HepG2 (cell line): ENCODE results near the gene PDZRN4. TPM values are rescaled to one million over a fixed set of nuclear protein-coding genes. Genes with fewer than 3 reads are reported as not detected.

Experiments used
- ATAC-seq: fragments of 200-7000 bp; cut with Tn5 transposase; 3 replicates; pipeline ENCODE4 v1.9.1; 2020; ENCODE audit warnings: mild to moderate bottlenecking, moderate library complexity
- BruUV-seq: library from RNA; stranded (reverse); fragments of 400-500 nt; replicated peaks from 2 replicates; lab custom pipeline; 2021; lab: Mats Ljungman, UMichigan
- CTCF ChIA-PET: fragments of 300-600 bp; formaldehyde crosslinking; extraction: SDS; loops from one replicate; lab custom pipeline; 2021; ENCODE audit warnings: low total read pairs, inconsistent platforms, low intra/inter-chr PET ratio; lab: Yijun Ruan, JAX
- POLR2A ChIA-PET: fragments of 350-600 bp; sonication (Branson Sonifier 250); formaldehyde crosslinking; loops from one replicate; lab custom pipeline; 2020; ENCODE audit warnings: antibody characterized with exemption, inconsistent platforms; lab: Yijun Ruan, JAX
- DNase-seq: peaks from one replicate; pipeline ENCODE4 v3.0.0-alpha.2; 2015; ENCODE audit warnings: low spot score
- FAIRE-seq: peaks from 3 replicates; lab custom pipeline; 2011; peaks lifted over from hg19 to GRCh38; lab: Jason Lieb, UNC
- H2AFZ ChIP-seq: one replicate; pipeline ENCODE4 v1.6.1; 2011; ENCODE audit warnings: low read length, inconsistent platforms
- H3K27ac ChIP-seq: fragments of 300-600 bp; 3 replicates; pipeline ENCODE4 v1.8.0; 2011; ENCODE audit warnings: mixed run types, mild to moderate bottlenecking, mixed read lengths, low read length, inconsistent platforms; ENCODE audit not compliant: insufficient read depth; ENCODE audit errors: extremely low read length
- H3K27me3 ChIP-seq, 2 experiments: fragments of 200-600 bp in 1 of 2; 2 replicates in 1 of 2; 3 replicates in 1 of 2; pipeline versions ENCODE4 v1.6.0 to v1.8.0; 2011; ENCODE audit warnings: low read length in 2 of 2, mild to moderate bottlenecking in 2 of 2, moderate library complexity in 2 of 2, inconsistent platforms in 1 of 2; ENCODE audit not compliant: insufficient read depth in 2 of 2, control insufficient read depth in 1 of 2
- H3K36me3 ChIP-seq, 2 experiments: fragments of 200-600 bp in 1 of 2; replicated peaks in 1 of 2; 2 replicates in 1 of 2; 3 replicates in 1 of 2; pipeline versions ENCODE4 v1.5.1 to v1.8.0; 2011; ENCODE audit warnings: low read length in 2 of 2, inconsistent platforms in 1 of 2; ENCODE audit not compliant: insufficient read depth in 2 of 2, control insufficient read depth in 1 of 2
- H3K4me1 ChIP-seq: 2 replicates; pipeline ENCODE4 v1.5.1; 2012; ENCODE audit warnings: low read length, inconsistent platforms; ENCODE audit not compliant: insufficient read depth
- H3K4me2 ChIP-seq: 2 replicates; pipeline ENCODE4 v1.6.0; 2011; ENCODE audit warnings: low read depth, low read length, inconsistent platforms
- H3K4me3 ChIP-seq, 3 experiments: fragments of 200-600 bp in 1 of 3; sonication (generic), shearing (Covaris generic) in 1 of 3; replicated peaks in 1 of 3; 2 replicates each; pipeline ENCODE4 v1.5.1; 2011 to 2016; ENCODE audit warnings: low read length in 3 of 3, inconsistent platforms in 2 of 3, low read depth in 2 of 3, mild to moderate bottlenecking in 2 of 3, control low read depth in 1 of 3, mixed read lengths in 1 of 3; ENCODE audit not compliant: insufficient read depth in 1 of 3
- H3K79me2 ChIP-seq: one replicate; pipeline ENCODE4 v1.6.1; 2011; ENCODE audit warnings: low read length, inconsistent platforms; ENCODE audit not compliant: insufficient read depth
- H3K9ac ChIP-seq: 2 replicates; pipeline ENCODE4 v1.6.0; 2011; ENCODE audit warnings: mild to moderate bottlenecking, low read depth, low read length, inconsistent platforms; ENCODE audit not compliant: insufficient read depth
- H3K9me3 ChIP-seq: 2 replicates; pipeline ENCODE4 v1.5.1; 2012; ENCODE audit warnings: mild to moderate bottlenecking, low read length
- H4K20me1 ChIP-seq: 2 replicates; pipeline ENCODE4 v1.6.0; 2011; ENCODE audit warnings: inconsistent platforms, mild to moderate bottlenecking, low read length, moderate library complexity; ENCODE audit not compliant: insufficient read depth
- ATRX ChIP-seq: sonication (generic); formaldehyde crosslinking; IDR thresholded peaks from 2 replicates; pipeline ENCODE4 v1.4.0; 2020; ENCODE audit warnings: missing genetic modification reagents, borderline replicate concordance
- FOXA1 ChIP-seq, 2 experiments: fragments of 450-650 bp in 1 of 2; sonication (generic) in 1 of 2; formaldehyde crosslinking in 1 of 2; IDR thresholded peaks; 2 replicates each; pipeline versions ENCODE4 v1.4.0 to v1.6.1; 2016 to 2020; ENCODE audit warnings: missing genetic modification reagents in 1 of 2
- HNRNPL ChIP-seq: fragments of 200-400 bp; formaldehyde crosslinking; IDR thresholded peaks from 2 replicates; pipeline ENCODE4 v1.6.1; 2017; ENCODE audit warnings: mild to moderate bottlenecking, low read depth, low read length
- KDM3A ChIP-seq: IDR thresholded peaks from 2 replicates; pipeline ENCODE4 v1.6.1; 2018; ENCODE audit warnings: low read depth, missing compliant biosample characterization
- MTF2 ChIP-seq: sonication (generic); formaldehyde crosslinking; IDR thresholded peaks from 2 replicates; pipeline ENCODE4 v1.5.0; 2020; ENCODE audit warnings: missing genetic modification reagents, borderline replicate concordance
- MZF1 ChIP-seq: sonication (generic); formaldehyde crosslinking; IDR thresholded peaks from 2 replicates; pipeline ENCODE4 v1.8.1; 2023; ENCODE audit warnings: mild to moderate bottlenecking, missing genetic modification reagents, borderline replicate concordance
- PHF20 ChIP-seq: sonication (generic); formaldehyde crosslinking; IDR thresholded peaks from 2 replicates; pipeline ENCODE4 v1.5.0; 2020; ENCODE audit warnings: mild to moderate bottlenecking, missing genetic modification reagents
- SNAI1 ChIP-seq: sonication (generic); formaldehyde crosslinking; IDR thresholded peaks from 2 replicates; pipeline ENCODE4 v1.5.0; 2020; ENCODE audit warnings: mild to moderate bottlenecking, missing genetic modification reagents, borderline replicate concordance
- ZNF546 ChIP-seq: sonication (generic); formaldehyde crosslinking; conservative IDR thresholded peaks from 2 replicates; pipeline ENCODE4 v1.8.1; 2023; ENCODE audit warnings: mild to moderate bottlenecking, missing genetic modification reagents
- ZNF775 ChIP-seq: sonication (generic); formaldehyde crosslinking; IDR thresholded peaks from 2 replicates; pipeline ENCODE4 v1.4.0; 2020; ENCODE audit warnings: missing genetic modification reagents, mild to moderate bottlenecking, moderate library complexity, borderline replicate concordance
- WGBS: methylation state at CpG from one replicate; pipeline ENCODE4 v1.1.6; 2017; ENCODE audit warnings: low lambda C conversion rate; 5-methylcytosine and 5-hydroxymethylcytosine counted together
- in situ Hi-C: cut with HindIII; loops from 2 replicates; pipeline ENCODE4 v1.10.0; 2017; ENCODE audit warnings: low pct_unique_long_range_greater_than_20kb; ENCODE audit not compliant: extremely low pct_ligation_motif_present
- intact Hi-C: fragments of 100-400 bp; cut with micrococcal nuclease; formaldehyde crosslinking; loops from one replicate; pipeline ENCODE4 v1.10.0; 2022; ENCODE audit not compliant: unreplicated experiment
- polyA plus RNA-seq, 8 experiments: library from polyadenylated mRNA; depleted of rRNA in 3 of 8; stranded (reverse) in 7 of 8; unstranded in 1 of 8; fragments of >200 nt; fragmentation: Illumina TruSeq in 4 of 8; extraction: Trizol in 4 of 8; gene quantifications; 2 replicates each; pipeline versions ENCODE4 v1.2.1 to v1.2.3, GENCODE V29; 2011 to 2016; ENCODE audit warnings: low read depth in 4 of 8, missing spikeins in 1 of 8, mixed read lengths in 1 of 8; ENCODE audit not compliant: insufficient read depth in 1 of 8
- total RNA-seq, 5 experiments: library from RNA; depleted of rRNA; stranded (reverse); fragments of >200 nt; fragmentation: Illumina TruSeq; extraction: Trizol; gene quantifications; 2 replicates each; pipeline ENCODE4 v1.2.3, GENCODE V29; 2016; ENCODE audit warnings: low read depth in 1 of 5
- TF ChIP-seq, protein P1 (sequence below): sonication (generic); IDR thresholded peaks from 2 replicates; pipeline ENCODE4 v1.6.1; 2016; ENCODE audit warnings: low read depth, borderline replicate concordance

PDZRN4 gene
- total and polyA plus RNA-seq, 2 of the 13 experiments (the other 11 are each of a cell fraction or from before 2014, with no cell fraction given): not detected

DNA sequence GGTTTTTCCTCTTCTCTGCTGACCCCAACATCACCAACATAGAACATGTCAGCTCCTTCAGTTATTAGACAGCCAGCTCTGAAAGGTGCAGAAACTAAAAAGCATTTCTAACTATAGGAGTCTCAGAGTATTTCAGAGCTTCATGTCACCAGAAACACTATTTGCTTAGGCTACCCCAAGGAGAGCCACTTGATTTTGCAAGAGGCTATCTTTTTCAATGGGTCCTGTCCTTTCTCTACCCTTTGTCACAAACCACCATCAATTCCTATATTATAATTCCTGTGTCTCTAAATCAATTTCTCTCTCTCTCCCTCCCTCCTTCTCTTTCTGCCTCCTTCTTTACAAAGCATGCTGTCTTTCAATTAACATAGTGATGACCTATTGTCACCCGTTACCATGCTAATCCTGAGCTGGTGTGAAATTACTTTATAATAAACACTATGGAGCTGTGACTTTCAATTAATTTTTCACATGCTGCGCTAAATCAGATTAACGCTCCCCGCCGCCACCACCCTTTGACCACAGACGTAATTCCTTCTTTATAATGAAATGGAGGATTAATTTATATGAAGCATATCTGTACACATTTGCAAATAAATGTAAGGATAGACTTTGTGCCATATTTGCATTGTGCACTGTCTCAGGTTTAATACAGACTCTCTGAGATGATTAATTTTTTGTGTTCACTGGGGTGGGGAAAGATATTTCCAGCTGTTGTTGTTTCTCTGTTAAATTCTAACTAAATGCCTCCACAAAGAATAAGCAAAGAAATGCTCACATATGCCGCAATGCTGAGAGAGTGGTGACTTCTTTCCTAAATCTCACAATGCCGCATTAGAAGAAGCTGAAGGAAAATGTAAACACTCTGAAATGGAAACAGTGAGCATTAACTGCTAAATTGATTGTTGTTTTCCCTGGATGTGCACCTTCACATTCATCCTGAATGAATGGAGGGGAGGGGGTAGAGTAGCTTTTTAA lies 418.6 kb downstream of the PDZRN4 start:
- in situ Hi-C loops (no loop called here), intact Hi-C loops (no loop called here)
- CTCF ChIA-PET: no interaction called here
- H3K36me3 ChIP-seq: no peaks in the 10 kb centered on the region
- no peak overlapping the region for H3K9ac ChIP-seq
- H3K79me2 ChIP-seq: no peaks in the 10 kb centered on the region
- TF ChIP-seq KDM3A (CRISPR knock-in tag) (no peak), MTF2 (CRISPR knock-in tag) (no peak), MZF1 (CRISPR knock-in tag) (no peak)
- no peaks in the 10 kb centered on the region for H4K20me1 ChIP-seq
- DNase-seq: no peak
- WGBS: 41% methylated on average over 8 of the region's 8 CpGs
- H3K4me1 ChIP-seq: no peaks in the 10 kb centered on the region
- ATAC-seq: no peak
- H3K4me3 ChIP-seq: no peak overlapping the region
- no peak for FAIRE-seq
- POLR2A ChIA-PET: no interaction called here
- H3K27me3 ChIP-seq: no peaks in the 10 kb centered on the region
- no peak overlapping the region for H3K27ac ChIP-seq
- no peak overlapping the region for H3K4me2 ChIP-seq
- no peaks in the 10 kb centered on the region for H3K9me3 ChIP-seq
- no peak overlapping the region for H2AFZ ChIP-seq
- no TSS peak for BruUV-seq

DNA sequence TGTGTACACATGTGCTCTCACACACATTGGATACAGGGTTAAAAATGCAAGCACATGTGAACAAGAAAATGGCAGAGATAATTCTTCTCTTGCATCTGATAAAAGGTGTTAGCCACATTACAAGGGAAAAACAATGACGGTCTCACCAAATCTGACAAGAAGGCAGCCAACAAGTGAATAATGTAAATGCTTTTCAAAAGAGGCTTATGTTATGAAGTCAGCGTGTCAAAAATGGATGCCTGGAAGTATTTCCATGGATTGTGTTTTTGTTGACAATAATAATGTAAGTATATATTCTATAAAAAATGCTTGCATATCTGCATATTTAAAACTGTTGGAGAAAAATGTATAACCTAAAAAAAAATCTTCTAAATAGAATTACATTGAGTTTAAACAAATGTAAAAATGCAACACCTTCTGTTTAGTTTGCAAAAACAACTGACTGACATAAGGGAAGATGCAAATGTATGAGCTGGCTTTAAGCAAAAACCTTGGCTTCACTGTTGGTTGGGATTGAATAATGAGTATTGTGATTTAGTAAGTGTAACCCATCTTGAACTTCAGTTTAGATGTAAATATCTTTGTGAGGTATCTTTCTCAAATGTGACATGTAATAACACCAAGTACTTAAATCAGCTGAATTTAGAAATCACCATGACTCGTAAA lies 424.9 kb downstream of the PDZRN4 start:
- intact Hi-C loops: no loop called here
- no peaks in the 10 kb centered on the region for H3K4me1 ChIP-seq
- FAIRE-seq: no peak
- TF ChIP-seq ZNF775 (CRISPR knock-in tag) (no peak), MTF2 (CRISPR knock-in tag) (no peak), PHF20 (no peak), ATRX (CRISPR knock-in tag) (no peak), SNAI1 (no peak), ZNF546 (CRISPR knock-in tag) (no peak), HNRNPL (no peak), FOXA1 (IDR thresholded peaks at IDR 0.05) (no peak), FOXA1 (CRISPR knock-in tag; IDR thresholded peaks at IDR 0.05) (no peak)
- TF ChIP-seq, protein P1, sequence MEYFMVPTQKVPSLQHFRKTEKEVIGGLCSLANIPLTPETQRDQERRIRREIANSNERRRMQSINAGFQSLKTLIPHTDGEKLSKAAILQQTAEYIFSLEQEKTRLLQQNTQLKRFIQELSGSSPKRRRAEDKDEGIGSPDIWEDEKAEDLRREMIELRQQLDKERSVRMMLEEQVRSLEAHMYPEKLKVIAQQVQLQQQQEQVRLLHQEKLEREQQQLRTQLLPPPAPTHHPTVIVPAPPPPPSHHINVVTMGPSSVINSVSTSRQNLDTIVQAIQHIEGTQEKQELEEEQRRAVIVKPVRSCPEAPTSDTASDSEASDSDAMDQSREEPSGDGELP: no peak

More for the DNA sequence above, 424.9 kb downstream of the PDZRN4 start:
- in situ Hi-C loops: no loop called here
- Histone ChIP-seq H3K4me2 (no peak overlapping the region), H3K36me3 (no peaks in the 10 kb centered on the region), H2AFZ (no peak overlapping the region), H3K27ac (no peak overlapping the region), H3K27me3 (no peaks in the 10 kb centered on the region), H3K9me3 (no peaks in the 10 kb centered on the region), H4K20me1 (no peaks in the 10 kb centered on the region), H3K79me2 (no peaks in the 10 kb centered on the region), H3K4me3 (no peak overlapping the region), H3K9ac (no peak overlapping the region)
- ChIA-PET POLR2A (no interaction called here), CTCF (no interaction called here)
- no TSS peak for BruUV-seq
- DNase-seq (no peak), ATAC-seq (no peak)
- WGBS: 16% methylated on average over 3 of the region's 3 CpGs
